C4-2B (cell line): ENCODE results near the gene ELFN2.

Experiments
- CTCF ChIP-seq: fragments of 450-650 bp; conservative IDR thresholded peaks from 2 replicates; pipeline ENCODE4 v1.5.1; 2017; ENCODE audit warnings: mild to moderate bottlenecking
- ZFX ChIP-seq: fragments of 450-650 bp; IDR thresholded peaks from 2 replicates; pipeline ENCODE4 v1.6.1; 2017

GRCh38 chr22:37324340-37325038, 102.8 kb downstream of the ELFN2 start:
- TF ChIP-seq CTCF (no peak), ZFX (no peak)
